ENCODE measurements around the gene PLA2G2A. TPM values are rescaled to one million over a fixed set of nuclear protein-coding genes. Genes with fewer than 3 reads are reported as not detected.

The PLA2G2A gene
- total RNA-seq, 1 donor from 2014 or later, result not detected

GRCh38 chr1:19974822-19975416, 4.5 kb downstream of the PLA2G2A start:
- DNase-seq (ENCODE audit: low spot score in 2 of 2), result peak in 1 of 2 donors; percentile 40
- no peak for FAIRE-seq

DNA sequence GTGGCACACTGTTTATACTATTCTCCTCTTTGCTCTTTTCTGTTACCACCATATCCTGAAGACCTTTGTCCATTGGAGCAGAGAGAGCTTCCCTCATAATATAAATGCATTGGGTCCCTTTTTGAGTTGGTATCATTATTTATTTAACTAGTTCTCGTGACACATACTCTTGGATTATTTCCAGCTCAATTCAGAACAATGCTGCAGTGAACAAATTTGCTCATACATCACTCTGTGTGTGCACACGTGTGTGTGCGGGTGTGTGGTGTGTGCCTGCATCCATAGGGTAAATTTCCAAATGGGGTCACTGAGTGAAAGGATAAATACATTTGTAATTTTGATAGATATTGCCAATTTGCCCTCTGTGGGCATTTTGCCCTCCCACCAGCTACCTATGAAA, 5.8 kb downstream of the PLA2G2A start:
- FAIRE-seq (no peak), DNase-seq (ENCODE audit: low spot score in 2 of 2) (no peak)

DNA sequence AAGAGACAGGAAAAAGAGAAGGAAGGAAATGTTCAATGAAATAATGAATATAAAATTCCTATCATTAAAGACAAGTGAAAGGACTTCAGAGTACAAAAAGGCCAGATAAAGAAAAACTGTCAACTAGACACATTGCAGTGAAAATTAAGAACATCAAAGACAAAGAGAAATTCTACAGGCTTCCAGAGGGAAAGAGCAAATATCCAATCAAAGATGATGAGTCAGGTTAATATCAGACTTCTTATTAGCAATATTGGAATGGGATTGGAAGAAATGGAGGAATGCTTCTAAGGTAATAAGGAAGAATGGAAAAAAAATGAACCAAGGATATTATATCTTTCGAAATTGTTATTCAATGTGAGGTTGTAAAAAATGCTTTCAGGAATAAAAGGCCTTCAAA, 7.8 kb downstream of the PLA2G2A start:
- DNase-seq (ENCODE audit: low spot score in 2 of 2) (no peak), FAIRE-seq (no peak)

GRCh38 chr1:19969898-19970660, 9.3 kb downstream of the PLA2G2A start:
- no peak for FAIRE-seq
- no peak for DNase-seq (ENCODE audit: low spot score in 2 of 2)

DNA sequence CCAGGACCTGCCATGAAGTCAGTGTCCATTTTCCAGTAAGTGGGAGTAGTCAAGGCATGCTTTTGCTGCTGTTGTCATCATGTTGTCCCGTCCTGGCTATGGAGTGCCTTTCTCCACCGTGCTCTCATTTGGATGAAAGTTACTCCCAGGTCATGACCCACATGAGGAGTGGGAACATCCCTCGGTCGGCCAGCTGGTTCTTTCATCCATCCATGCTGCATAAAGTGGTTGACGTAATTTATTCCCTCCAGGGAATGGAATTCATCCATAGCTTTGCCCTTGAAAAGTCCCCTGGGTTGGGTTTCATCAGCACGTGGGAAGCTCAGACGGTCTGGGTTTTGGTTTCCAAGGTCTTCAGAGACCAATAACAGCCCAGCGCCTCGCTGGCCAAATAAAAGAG, 11.6 kb downstream of the PLA2G2A start:
- no peak for DNase-seq (ENCODE audit: low spot score in 2 of 2)

DNA sequence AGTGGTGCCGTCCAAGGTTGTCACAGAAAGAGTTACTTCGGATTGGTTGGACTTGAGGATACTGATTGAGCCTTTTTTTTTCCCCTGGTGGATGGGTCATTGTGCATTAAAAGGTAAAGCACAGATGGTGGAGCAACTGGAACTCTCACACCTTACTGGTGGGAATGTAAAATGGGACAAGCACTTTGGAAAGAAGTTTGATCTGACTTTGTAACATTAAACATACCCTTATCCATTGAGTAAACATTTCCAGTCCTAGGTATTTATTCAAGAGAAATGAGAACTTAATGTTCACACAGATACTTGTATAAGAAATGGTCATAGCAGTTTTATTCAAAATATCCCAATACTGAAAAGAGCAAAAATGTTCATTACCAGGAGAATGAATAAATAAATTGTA, 14.9 kb downstream of the PLA2G2A start:
- FAIRE-seq, result no peak

More for the DNA sequence above, 11.6 kb downstream of the PLA2G2A start:
- no peak for FAIRE-seq

GRCh38 chr1:19963636-19964035, 15.8 kb downstream of the PLA2G2A start:
- DNase-seq (ENCODE audit: low spot score in 2 of 2), result no peak
- no peak for FAIRE-seq

More for the DNA sequence above, 14.9 kb downstream of the PLA2G2A start:
- no peak for DNase-seq (ENCODE audit: low spot score in 2 of 2)

DNA sequence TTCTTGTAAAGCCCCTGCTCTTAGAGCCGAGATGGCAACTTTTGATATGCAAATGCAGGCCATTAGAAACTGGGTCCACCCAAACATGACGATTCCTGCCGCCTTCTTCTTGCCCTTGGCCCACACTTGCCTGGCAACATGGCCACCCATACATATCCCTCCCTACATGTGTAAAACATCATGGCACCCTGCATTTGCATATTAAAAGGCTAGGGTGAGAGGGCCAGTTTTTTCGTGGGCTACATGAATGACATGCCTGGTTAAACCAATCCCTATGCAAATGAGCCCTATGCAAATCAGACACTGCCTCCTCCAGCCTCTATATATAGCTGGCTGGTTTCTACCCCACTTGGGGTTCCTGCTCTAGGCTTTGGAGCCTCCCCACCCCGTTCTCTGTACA, 18.8 kb downstream of the PLA2G2A start:
- no peak for DNase-seq (ENCODE audit: low spot score in 2 of 2)
- no peak for FAIRE-seq

DNA sequence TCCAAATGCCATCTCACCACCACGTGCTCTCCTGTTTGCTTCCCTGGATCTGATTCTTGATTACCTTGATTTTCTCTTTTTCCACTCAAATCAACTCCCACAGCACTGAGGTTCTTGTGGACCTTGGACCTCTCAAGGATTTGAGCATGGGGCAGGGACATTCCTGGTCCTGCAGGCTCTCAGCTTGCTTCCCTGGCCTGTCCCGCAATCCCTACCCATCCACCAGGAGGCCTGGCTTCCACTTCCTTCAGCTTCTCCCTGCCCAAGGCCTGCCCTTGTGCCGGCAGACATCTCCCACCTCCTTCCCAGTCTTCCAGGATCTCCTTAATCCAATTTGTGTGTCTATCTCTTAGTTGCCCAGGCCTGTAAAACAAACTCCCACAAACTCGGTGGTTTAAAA, 21.6 kb downstream of the PLA2G2A start:
- no peak for FAIRE-seq
- DNase-seq (ENCODE audit: low spot score in 2 of 2), result no peak

DNA sequence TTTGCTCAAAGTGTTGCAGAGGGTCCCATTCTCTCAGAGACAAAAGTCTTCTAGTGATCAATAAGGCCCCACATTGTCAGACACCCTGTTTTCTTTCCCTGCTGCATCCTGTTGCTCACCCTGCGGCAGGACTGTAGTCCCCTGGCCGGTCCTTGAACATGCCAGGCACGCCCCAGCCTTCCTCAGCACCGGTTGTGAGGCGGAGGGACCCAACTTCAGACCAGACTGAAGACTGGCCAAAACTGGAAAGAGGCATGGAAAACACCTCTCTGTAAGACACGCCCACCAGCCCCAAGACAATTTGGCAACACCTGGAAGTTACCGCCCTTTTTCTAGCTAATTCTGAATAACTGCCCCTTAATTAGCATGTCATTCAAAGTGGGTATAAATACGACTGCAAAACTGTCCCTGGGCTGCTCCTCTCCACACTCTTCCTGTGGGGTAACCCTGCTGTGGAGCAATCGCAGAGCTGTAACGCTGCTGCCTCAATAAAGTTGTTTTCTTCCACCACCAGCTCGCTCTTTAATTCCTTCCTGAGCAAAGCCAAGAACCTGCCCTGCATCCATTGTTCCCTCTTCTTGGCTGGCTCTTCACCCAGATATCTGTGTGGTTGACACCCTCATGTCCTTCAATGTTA, 23.8 kb downstream of the PLA2G2A start:
- DNase-seq (ENCODE audit: low spot score in 2 of 2), result no peak
- FAIRE-seq, result no peak

GRCh38 chr1:19954059-19954458, 25.4 kb downstream of the PLA2G2A start:
- FAIRE-seq (no peak), DNase-seq (ENCODE audit: low spot score in 2 of 2) (no peak)

- DNase-seq (ENCODE audit: low spot score in 2 of 2) (no peak), FAIRE-seq (no peak)
These were observed 30.4 kb downstream of the PLA2G2A start for GRCh38 chr1:19949016-19949415.

- no peak for FAIRE-seq
- no peak for DNase-seq (ENCODE audit: low spot score in 2 of 2)
These were observed 32.4 kb downstream of the PLA2G2A start for GRCh38 chr1:19946971-19947370.

DNA sequence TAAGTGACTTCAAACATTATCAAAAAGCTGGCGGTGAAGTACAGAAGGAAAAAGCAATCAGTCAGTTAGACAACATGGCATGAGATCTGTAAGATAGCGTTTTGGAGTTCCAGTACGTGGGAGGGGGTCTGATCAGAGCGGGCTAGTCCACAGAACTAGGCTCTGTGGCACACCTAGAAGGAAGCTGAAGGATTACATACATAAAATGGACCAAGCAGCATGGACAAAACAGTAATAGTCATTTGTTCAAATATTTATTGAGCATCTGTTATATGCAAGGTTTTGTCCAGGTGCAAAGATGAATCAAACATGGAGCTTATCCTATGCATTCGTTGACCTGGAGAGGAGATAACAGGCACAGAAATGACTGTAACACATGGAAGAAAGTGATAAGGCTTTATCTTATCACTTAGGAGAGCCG, 33.1 kb downstream of the PLA2G2A start:
- no peak for FAIRE-seq
- DNase-seq (ENCODE audit: low spot score in 2 of 2), result no peak

DNA sequence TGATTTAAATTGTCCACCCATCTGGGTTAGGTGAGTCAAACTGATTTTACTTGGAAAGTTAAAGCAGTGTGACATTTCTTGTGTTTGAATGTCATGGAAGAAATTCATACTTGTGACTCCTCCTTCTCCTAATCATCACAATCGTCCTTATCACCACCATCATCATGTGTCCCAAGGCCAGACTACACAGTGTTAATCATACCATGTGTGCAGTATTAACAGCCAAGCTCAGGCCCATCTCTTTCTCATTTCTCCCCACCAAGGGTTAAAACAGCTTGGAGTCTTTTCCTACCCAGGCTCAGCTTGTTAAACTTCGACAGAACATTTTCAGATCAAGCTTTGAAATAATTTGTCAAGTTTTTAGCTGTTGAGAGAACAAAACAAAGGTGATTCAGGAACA, 33.5 kb downstream of the PLA2G2A start:
- no peak for FAIRE-seq
- DNase-seq (ENCODE audit: low spot score in 2 of 2), result no peak

DNA sequence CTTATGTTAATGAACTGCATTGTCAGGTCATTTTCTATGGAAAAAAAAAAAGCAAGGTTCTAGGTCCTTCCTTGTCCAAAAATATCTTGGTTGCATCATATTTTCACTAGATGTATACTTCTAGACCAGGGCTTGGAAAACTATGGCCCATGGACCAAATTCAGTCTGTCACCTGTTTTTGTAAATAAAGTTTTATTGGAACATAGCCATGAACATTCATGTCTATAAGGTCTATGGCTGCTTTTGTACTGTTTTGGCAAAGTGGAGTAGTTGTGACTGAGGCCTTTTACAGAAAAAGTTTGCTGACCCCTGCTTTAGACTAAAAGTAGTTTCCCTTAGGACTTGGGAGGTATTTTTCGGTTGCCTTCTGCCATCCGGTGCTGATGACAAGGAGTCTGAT, 36.8 kb downstream of the PLA2G2A start:
- no peak for FAIRE-seq
- DNase-seq (ENCODE audit: low spot score in 2 of 2), result no peak

DNA sequence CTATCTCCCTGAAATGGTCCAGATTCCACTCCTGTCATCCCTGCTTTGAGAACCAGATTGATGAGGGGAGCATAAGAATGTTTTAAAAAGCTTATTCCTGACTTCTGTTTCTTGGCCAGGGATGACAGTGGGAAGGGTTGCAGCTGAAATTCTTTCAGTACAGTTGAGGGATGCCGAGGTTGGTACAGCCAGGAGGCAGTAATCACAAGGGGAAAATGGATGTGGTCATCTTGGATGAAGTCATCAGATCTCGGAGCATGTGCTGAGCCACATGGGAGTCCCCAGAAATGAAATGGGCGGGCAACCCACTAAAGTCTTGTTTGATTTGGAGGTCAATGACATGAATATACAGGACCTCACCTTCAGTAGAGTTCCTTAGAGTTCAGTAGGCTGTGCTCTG, 37.3 kb downstream of the PLA2G2A start:
- no peak for DNase-seq (ENCODE audit: low spot score in 2 of 2)
- FAIRE-seq, result no peak

DNA sequence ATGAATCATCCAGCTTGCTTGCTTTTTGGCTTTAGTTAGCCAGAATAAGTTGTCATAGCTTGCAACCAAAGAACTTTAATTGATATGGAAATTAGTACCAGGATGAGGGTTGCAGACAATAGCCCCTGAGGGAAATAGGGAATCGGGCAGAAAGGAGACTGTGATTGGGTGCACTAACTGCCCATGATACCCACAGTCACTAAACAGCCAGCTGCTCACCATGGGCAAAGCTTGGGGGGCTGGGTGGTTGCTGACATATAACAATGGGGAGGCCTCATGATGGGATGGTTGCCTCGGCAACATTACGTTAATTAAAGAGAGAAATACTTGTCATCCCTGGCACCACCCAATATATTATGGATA, 38.2 kb downstream of the PLA2G2A start:
- DNase-seq (ENCODE audit: low spot score in 2 of 2) (no peak), FAIRE-seq (no peak)

- FAIRE-seq, result no peak
- no peak for DNase-seq (ENCODE audit: low spot score in 2 of 2)
These were observed 38.8 kb downstream of the PLA2G2A start for GRCh38 chr1:19940486-19941205.

GRCh38 chr1:19938472-19938871, 40.9 kb downstream of the PLA2G2A start:
- no peak for FAIRE-seq
- DNase-seq (ENCODE audit: low spot score in 2 of 2), result no peak

- no peak for DNase-seq (ENCODE audit: low spot score in 2 of 2)
- no peak for FAIRE-seq
These were observed 43.2 kb downstream of the PLA2G2A start for GRCh38 chr1:19936061-19936750.

Data from frontal cortex (tissue), 4 donors.